Measurements from ENCODE around the gene CDK19. TPM values are rescaled to one million over a fixed set of nuclear protein-coding genes. Genes with fewer than 3 reads are reported as not detected.

The CDK19 gene
- total and polyA plus RNA-seq, 2 of the 13 experiments (the other 11 are each of a cell fraction or from before 2014, with no cell fraction given) = 13.4 to 27.0 TPM

DNA sequence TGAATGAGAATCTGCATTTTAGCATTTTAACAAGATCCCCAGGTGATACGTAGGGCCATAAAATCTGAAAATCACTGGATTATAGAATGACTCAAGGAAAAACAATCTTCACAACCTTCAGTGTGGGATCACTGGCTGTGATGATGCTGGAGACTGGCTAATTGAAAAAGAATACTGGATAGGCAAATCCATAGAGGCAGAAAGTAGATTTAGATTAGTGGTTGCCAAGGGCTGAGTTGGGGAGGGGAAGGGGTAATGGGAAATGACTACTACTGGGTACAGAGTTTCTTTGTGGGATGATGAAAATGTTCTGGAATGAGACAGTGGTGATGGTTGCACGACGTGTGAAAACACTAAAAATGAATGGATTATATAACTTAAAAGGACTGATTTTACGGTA is 84.1 kb downstream of the CDK19 start (continued):
- TF ChIP-seq, protein P1, sequence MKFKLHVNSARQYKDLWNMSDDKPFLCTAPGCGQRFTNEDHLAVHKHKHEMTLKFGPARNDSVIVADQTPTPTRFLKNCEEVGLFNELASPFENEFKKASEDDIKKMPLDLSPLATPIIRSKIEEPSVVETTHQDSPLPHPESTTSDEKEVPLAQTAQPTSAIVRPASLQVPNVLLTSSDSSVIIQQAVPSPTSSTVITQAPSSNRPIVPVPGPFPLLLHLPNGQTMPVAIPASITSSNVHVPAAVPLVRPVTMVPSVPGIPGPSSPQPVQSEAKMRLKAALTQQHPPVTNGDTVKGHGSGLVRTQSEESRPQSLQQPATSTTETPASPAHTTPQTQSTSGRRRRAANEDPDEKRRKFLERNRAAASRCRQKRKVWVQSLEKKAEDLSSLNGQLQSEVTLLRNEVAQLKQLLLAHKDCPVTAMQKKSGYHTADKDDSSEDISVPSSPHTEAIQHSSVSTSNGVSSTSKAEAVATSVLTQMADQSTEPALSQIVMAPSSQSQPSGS (CRISPR knock-in tag; IDR thresholded peaks at IDR 0.05) = no peak
- TF ChIP-seq PHF20 (CRISPR knock-in tag; IDR thresholded peaks at IDR 0.05) (no peak), FOXK1 (CRISPR knock-in tag; IDR thresholded peaks at IDR 0.05; ENCODE audit: borderline replicate concordance, low read depth) (no peak), ATF7-NPFF (CRISPR knock-in tag; IDR thresholded peaks at IDR 0.05; ENCODE audit: low read depth) (no peak), ZNF10 (CRISPR knock-in tag; IDR thresholded peaks at IDR 0.05; ENCODE audit: borderline replicate concordance, low read depth) (no peak), ZNF343 (CRISPR knock-in tag; IDR thresholded peaks at IDR 0.05) (no peak), NR1H2 (CRISPR knock-in tag; IDR thresholded peaks at IDR 0.05; ENCODE audit: borderline replicate concordance, low read depth) (no peak)
- TF ChIP-seq, protein P2, sequence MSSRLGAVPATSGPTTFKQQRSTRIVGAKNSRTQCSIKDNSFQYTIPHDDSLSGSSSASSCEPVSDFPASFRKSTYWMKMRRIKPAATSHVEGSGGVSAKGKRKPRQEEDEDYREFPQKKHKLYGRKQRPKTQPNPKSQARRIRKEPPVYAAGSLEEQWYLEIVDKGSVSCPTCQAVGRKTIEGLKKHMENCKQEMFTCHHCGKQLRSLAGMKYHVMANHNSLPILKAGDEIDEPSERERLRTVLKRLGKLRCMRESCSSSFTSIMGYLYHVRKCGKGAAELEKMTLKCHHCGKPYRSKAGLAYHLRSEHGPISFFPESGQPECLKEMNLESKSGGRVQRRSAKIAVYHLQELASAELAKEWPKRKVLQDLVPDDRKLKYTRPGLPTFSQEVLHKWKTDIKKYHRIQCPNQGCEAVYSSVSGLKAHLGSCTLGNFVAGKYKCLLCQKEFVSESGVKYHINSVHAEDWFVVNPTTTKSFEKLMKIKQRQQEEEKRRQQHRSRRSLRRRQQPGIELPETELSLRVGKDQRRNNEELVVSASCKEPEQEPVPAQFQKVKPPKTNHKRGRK (CRISPR knock-in tag; IDR thresholded peaks at IDR 0.05) = no peak
- TF ChIP-seq, protein P3, sequence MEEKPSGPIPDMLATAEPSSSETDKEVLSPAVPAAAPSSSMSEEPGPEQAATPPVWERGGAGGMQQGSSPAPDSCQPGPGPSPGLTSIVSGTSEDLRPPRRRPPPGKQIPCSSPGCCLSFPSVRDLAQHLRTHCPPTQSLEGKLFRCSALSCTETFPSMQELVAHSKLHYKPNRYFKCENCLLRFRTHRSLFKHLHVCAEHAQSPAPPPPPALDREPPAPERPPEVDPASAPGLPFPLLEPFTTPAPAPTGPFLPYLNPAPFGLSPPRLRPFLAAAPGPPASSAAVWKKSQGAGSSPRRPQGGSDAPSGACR (CRISPR knock-in tag; IDR thresholded peaks at IDR 0.05) = no peak
- TF ChIP-seq, protein P4, sequence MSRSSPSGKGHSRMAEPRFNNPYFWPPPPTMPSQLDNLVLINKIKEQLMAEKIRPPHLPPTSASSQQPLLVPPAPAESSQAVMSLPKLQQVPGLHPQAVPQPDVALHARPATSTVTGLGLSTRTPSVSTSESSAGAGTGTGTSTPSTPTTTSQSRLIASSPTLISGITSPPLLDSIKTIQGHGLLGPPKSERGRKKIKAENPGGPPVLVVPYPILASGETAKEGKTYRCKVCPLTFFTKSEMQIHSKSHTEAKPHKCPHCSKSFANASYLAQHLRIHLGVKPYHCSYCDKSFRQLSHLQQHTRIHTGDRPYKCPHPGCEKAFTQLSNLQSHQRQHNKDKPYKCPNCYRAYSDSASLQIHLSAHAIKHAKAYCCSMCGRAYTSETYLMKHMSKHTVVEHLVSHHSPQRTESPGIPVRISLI (CRISPR knock-in tag; IDR thresholded peaks at IDR 0.05; ENCODE audit: borderline replicate concordance) = no peak
- TF ChIP-seq, protein P5, sequence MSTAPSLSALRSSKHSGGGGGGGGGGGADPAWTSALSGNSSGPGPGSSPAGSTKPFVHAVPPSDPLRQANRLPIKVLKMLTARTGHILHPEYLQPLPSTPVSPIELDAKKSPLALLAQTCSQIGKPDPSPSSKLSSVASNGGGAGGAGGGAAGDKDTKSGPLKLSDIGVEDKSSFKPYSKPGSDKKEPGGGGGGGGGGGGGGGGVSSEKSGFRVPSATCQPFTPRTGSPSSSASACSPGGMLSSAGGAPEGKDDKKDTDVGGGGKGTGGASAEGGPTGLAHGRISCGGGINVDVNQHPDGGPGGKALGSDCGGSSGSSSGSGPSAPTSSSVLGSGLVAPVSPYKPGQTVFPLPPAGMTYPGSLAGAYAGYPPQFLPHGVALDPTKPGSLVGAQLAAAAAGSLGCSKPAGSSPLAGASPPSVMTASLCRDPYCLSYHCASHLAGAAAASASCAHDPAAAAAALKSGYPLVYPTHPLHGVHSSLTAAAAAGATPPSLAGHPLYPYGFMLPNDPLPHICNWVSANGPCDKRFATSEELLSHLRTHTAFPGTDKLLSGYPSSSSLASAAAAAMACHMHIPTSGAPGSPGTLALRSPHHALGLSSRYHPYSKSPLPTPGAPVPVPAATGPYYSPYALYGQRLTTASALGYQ (CRISPR knock-in tag; IDR thresholded peaks at IDR 0.05) = no peak

All from HepG2 (cell line).